Measurements from ENCODE around the gene SPCS2. TPM values are rescaled to one million over a fixed set of nuclear protein-coding genes. Genes with fewer than 3 reads are reported as not detected.
"Not testable (repeated sequence)": the region's sequence is repeated elsewhere in the genome, so short reads cannot be mapped to it uniquely, and the experiment has no call there.

SPCS2 gene
- total RNA-seq, 1 donor: 43.5 TPM

GRCh38 chr11:74989260-74989638, 40.2 kb downstream of the SPCS2 start:
- DNase-seq (ENCODE audit: low read depth): peak; percentile 26
- peak overlapping the region; percentile 72 for H3K4me3 ChIP-seq (ENCODE audit: low read depth, low read length)
- TF ChIP-seq CTCF (IDR thresholded peaks at IDR 0.05; ENCODE audit: insufficient read depth, low read length): no peak

GRCh38 chr11:74990150-74990549, 41.1 kb downstream of the SPCS2 start:
- not testable (repeated sequence) for DNase-seq (ENCODE audit: low read depth); H3K4me3 ChIP-seq (ENCODE audit: low read depth, low read length)

- TF ChIP-seq CTCF (IDR thresholded peaks at IDR 0.05; ENCODE audit: insufficient read depth, low read length): no peak
- DNase-seq (ENCODE audit: low read depth): no peak
- H3K4me3 ChIP-seq (ENCODE audit: low read depth, low read length): no peak overlapping the region
Observed at GRCh38 chr11:74990941-74991340, 41.9 kb downstream of the SPCS2 start.

GRCh38 chr11:74992852-74993251, 43.8 kb downstream of the SPCS2 start:
- TF ChIP-seq CTCF (IDR thresholded peaks at IDR 0.05; ENCODE audit: insufficient read depth, low read length): no peak
- no peak for DNase-seq (ENCODE audit: low read depth)
- H3K4me3 ChIP-seq (ENCODE audit: low read depth, low read length): no peak overlapping the region

- no peak overlapping the region for H3K4me3 ChIP-seq (ENCODE audit: low read depth, low read length)
- no peak for TF ChIP-seq CTCF (IDR thresholded peaks at IDR 0.05; ENCODE audit: insufficient read depth, low read length)
- no peak for DNase-seq (ENCODE audit: low read depth)
Observed at GRCh38 chr11:75000975-75001354, 51.9 kb downstream of the SPCS2 start.

GRCh38 chr11:75001686-75002085, 52.6 kb downstream of the SPCS2 start:
- DNase-seq (ENCODE audit: low read depth): no peak
- no peak for TF ChIP-seq CTCF (IDR thresholded peaks at IDR 0.05; ENCODE audit: insufficient read depth, low read length)

GRCh38 chr11:75002516-75002915, 53.5 kb downstream of the SPCS2 start:
- no peak for DNase-seq (ENCODE audit: low read depth)
- H3K4me3 ChIP-seq (ENCODE audit: low read depth, low read length): no peak overlapping the region
- no peak for TF ChIP-seq CTCF (IDR thresholded peaks at IDR 0.05; ENCODE audit: insufficient read depth, low read length)

More at GRCh38 chr11:75001686-75002085, 52.6 kb downstream of the SPCS2 start:
- no peak overlapping the region for H3K4me3 ChIP-seq (ENCODE audit: low read depth, low read length)
